Body of pancreas (tissue), 4 donors: ENCODE data around the gene MCCC2.
"Not testable (repeated sequence)": the region's sequence is repeated elsewhere in the genome, so short reads cannot be mapped to it uniquely, and the experiment has no call there.

Experiments used
- CTCF ChIP-seq, 7 experiments: fragments of 450-650 bp in 4 of 7; fragments of 200-600 bp in 3 of 7; sonication (generic) in 3 of 7; IDR thresholded peaks; one replicate each; pipeline ENCODE4 v1.5.1; 2016 to 2019; ENCODE audit warnings: antibody characterized with exemption in 7 of 7
- POLR2A ChIP-seq, 3 donors: fragments of 450-650 bp; IDR thresholded peaks; one replicate each; pipeline ENCODE4 v1.6.1; 2016; ENCODE audit warnings: antibody characterized with exemption in 3 of 3, mild to moderate bottlenecking in 2 of 3

- TF ChIP-seq CTCF, POLR2A (IDR thresholded peaks at IDR 0.05): not testable (repeated sequence)
Observed at GRCh38 chr5:71551582-71551981, 35.6 kb upstream of the MCCC2 start.
